ENCODE data around the gene NR3C2.

DNA sequence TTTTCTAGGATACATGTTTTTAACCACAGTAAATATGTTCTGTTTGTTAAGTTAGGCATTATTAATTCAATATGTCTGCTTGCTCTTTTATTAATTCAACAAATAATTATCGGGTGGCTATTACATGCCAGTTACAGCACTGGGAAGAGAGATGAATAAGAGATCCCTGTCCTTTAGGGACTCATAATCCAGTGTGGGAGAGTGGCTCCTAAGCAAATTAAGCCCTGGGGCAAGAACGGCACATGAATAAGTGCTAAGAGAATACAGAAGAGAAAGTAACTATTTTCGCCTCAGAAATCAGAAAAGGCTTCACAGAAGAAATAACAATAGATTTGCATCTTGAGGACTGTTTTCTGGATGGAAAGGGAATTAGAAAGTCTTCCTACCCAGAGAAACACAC is 236.7 kb downstream of the NR3C2 start:
- TF ChIP-seq, protein P1, sequence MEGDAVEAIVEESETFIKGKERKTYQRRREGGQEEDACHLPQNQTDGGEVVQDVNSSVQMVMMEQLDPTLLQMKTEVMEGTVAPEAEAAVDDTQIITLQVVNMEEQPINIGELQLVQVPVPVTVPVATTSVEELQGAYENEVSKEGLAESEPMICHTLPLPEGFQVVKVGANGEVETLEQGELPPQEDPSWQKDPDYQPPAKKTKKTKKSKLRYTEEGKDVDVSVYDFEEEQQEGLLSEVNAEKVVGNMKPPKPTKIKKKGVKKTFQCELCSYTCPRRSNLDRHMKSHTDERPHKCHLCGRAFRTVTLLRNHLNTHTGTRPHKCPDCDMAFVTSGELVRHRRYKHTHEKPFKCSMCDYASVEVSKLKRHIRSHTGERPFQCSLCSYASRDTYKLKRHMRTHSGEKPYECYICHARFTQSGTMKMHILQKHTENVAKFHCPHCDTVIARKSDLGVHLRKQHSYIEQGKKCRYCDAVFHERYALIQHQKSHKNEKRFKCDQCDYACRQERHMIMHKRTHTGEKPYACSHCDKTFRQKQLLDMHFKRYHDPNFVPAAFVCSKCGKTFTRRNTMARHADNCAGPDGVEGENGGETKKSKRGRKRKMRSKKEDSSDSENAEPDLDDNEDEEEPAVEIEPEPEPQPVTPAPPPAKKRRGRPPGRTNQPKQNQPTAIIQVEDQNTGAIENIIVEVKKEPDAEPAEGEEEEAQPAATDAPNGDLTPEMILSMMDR (IDR thresholded peaks at IDR 0.05; ENCODE audit: low read length) = no peak
- no peak for TF ChIP-seq EZH2 (IDR thresholded peaks at IDR 0.05; ENCODE audit: borderline replicate concordance, low read length)

Data from OCI-LY1 (cell line).